Bronchial epithelial cell (primary cell): ENCODE data around the gene PTAFR. TPM values are rescaled to one million over a fixed set of nuclear protein-coding genes. Genes with fewer than 3 reads are reported as not detected.

ENCODE experiments used
- DNase-seq: peaks from one replicate; pipeline ENCODE4 v3.0.0-alpha.2; 2010; ENCODE audit warnings: low read depth
- FAIRE-seq: peaks from 2 replicates; lab custom pipeline; 2011; peaks lifted over from hg19 to GRCh38; lab: Jason Lieb, UNC
- H3K27me3 ChIP-seq: 2 replicates; pipeline ENCODE4 v1.5.1; 2011; ENCODE audit warnings: low read length; ENCODE audit not compliant: control insufficient read depth, insufficient read depth
- H3K36me3 ChIP-seq: 2 replicates; pipeline ENCODE4 v1.5.1; 2011; ENCODE audit warnings: low read length; ENCODE audit not compliant: control insufficient read depth, insufficient read depth
- H3K4me3 ChIP-seq: 2 replicates; pipeline ENCODE4 v1.5.1; 2011; ENCODE audit warnings: mild to moderate bottlenecking, low read depth, low read length, control low read depth
- CTCF ChIP-seq: IDR thresholded peaks from 2 replicates; pipeline ENCODE4 v1.5.1; 2011; ENCODE audit warnings: mild to moderate bottlenecking, moderate library complexity, low read length, control low read depth, inconsistent platforms; ENCODE audit not compliant: insufficient read depth, severe bottlenecking
- total RNA-seq: library from RNA; depleted of rRNA; stranded (reverse); fragments of >200 nt; gene quantifications from 2 replicates; pipeline ENCODE4 v1.2.1, GENCODE V29; 2014

PTAFR gene
- total RNA-seq, 1 donor from 2014 or later, result 5.0 TPM

GRCh38 chr1:28200234-28200873 is 23.9 kb upstream of the PTAFR start:
- DNase-seq (no peak), FAIRE-seq (no peak)
- Histone ChIP-seq H3K27me3 (no peaks in the 10 kb centered on the region), H3K36me3 (peaks cover 13% of the 10 kb centered on the region), H3K4me3 (no peak overlapping the region)
- no peak for TF ChIP-seq CTCF

GRCh38 chr1:28199328-28200233 is 23.1 kb upstream of the PTAFR start:
- no peaks in the 10 kb centered on the region for H3K27me3 ChIP-seq
- no peak overlapping the region for H3K4me3 ChIP-seq
- DNase-seq (no peak), FAIRE-seq (no peak)
- H3K36me3 ChIP-seq, result peaks cover 13% of the 10 kb centered on the region
- TF ChIP-seq CTCF, result no peak

GRCh38 chr1:28197682-28198415 is 21.4 kb upstream of the PTAFR start:
- Histone ChIP-seq H3K27me3 (no peaks in the 10 kb centered on the region), H3K36me3 (peaks cover 9% of the 10 kb centered on the region), H3K4me3 (no peak overlapping the region)
- TF ChIP-seq CTCF, result no peak
- DNase-seq, result no peak
- FAIRE-seq, result peak; percentile 83

GRCh38 chr1:28196330-28196729 is 19.8 kb upstream of the PTAFR start:
- FAIRE-seq, result no peak
- no peak for TF ChIP-seq CTCF
- Histone ChIP-seq H3K4me3 (no peak overlapping the region), H3K27me3 (no peaks in the 10 kb centered on the region), H3K36me3 (peaks cover 9% of the 10 kb centered on the region)
- DNase-seq, result no peak

- no peak for TF ChIP-seq CTCF
- no peak for FAIRE-seq
- Histone ChIP-seq H3K4me3 (no peak overlapping the region), H3K36me3 (peaks cover 6% of the 10 kb centered on the region), H3K27me3 (no peaks in the 10 kb centered on the region)
- DNase-seq, result no peak
These were observed 19.3 kb upstream of the PTAFR start for GRCh38 chr1:28195780-28196179.
